Central memory CD8-positive, alpha-beta T cell (primary cell): Measurements from ENCODE around the gene PPP2R2C.

Experiments
- ATAC-seq: fragments of 150-1000 bp; cut with Tn5 transposase; replicated peaks from 2 replicates; pipeline ENCODE4 v1.10.0; 2022; ENCODE audit warnings: mild to moderate bottlenecking, moderate FRiP score, moderate number of reproducible peaks; ENCODE audit not compliant: poor library complexity, severe bottlenecking; ENCODE audit errors: extremely low read depth
- DNase-seq, 2 donors: peaks; one replicate each; pipeline ENCODE4 v3.0.0; 2021; ENCODE audit warnings: low spot score in 2 of 2
- H3K27ac Mint-ChIP-seq: one replicate; pipeline ENCODE4 v1.8.0; 2022; ENCODE audit warnings: low read depth, mild to moderate bottlenecking, moderate library complexity, mixed read lengths
- H3K27me3 Mint-ChIP-seq: one replicate; pipeline ENCODE4 v1.8.0; 2022; ENCODE audit warnings: mixed read lengths
- H3K36me3 Mint-ChIP-seq: one replicate; pipeline ENCODE4 v1.8.0; 2022; ENCODE audit warnings: mild to moderate bottlenecking, moderate library complexity, mixed read lengths; ENCODE audit not compliant: insufficient read depth
- H3K4me1 Mint-ChIP-seq: one replicate; pipeline ENCODE4 v1.8.0; 2022; ENCODE audit warnings: mixed read lengths
- H3K4me3 Mint-ChIP-seq: one replicate; pipeline ENCODE4 v1.8.0; 2022; ENCODE audit warnings: mild to moderate bottlenecking, moderate library complexity, mixed read lengths
- H3K9me3 Mint-ChIP-seq: one replicate; pipeline ENCODE4 v1.8.0; 2022; ENCODE audit warnings: mixed read lengths

Gene PPP2R2C

GRCh38 chr4:6298035-6298434 lies 174.4 kb downstream of the PPP2R2C start:
- H3K27me3 Mint-ChIP-seq: no peaks in the 10 kb centered on the region
- H3K36me3 Mint-ChIP-seq: peaks cover 1% of the 10 kb centered on the region
- no peak for DNase-seq
- H3K27ac Mint-ChIP-seq: no peak overlapping the region
- no peak overlapping the region for H3K4me3 Mint-ChIP-seq
- no peak for ATAC-seq
- H3K4me1 Mint-ChIP-seq: no peaks in the 10 kb centered on the region
- no peaks in the 10 kb centered on the region for H3K9me3 Mint-ChIP-seq

DNA sequence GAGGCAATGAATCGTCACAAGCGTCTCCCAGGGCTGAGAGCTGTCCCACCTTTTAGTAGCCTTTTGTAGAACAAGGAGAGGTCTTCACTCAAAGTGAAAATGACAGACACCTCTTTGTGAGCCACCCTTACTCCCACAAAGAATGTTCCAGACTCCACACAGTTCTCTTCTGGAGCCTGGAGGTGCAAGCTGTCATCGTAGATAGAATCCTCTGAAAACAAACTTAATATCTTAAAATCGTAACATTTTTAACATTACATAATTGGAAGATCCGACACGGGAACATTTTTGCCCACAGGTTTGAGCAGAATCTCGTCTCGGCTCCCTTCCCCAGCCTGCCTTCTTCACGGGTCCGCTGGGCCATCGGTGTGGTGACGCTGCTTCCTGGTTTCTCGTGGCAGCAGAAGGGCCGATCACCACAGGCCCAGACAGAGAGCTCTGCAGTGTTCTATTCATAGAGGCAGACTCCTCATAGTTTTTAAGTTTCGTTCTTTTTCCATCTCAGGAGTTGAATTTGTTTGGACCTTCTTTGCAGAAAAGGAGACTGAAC lies 175.1 kb downstream of the PPP2R2C start:
- Mint-ChIP-seq H3K27me3 (no peaks in the 10 kb centered on the region), H3K36me3 (peaks cover 1% of the 10 kb centered on the region), H3K4me3 (no peak overlapping the region), H3K9me3 (no peaks in the 10 kb centered on the region), H3K27ac (no peak overlapping the region), H3K4me1 (no peaks in the 10 kb centered on the region)
- DNase-seq: no peak
- no peak for ATAC-seq

DNA sequence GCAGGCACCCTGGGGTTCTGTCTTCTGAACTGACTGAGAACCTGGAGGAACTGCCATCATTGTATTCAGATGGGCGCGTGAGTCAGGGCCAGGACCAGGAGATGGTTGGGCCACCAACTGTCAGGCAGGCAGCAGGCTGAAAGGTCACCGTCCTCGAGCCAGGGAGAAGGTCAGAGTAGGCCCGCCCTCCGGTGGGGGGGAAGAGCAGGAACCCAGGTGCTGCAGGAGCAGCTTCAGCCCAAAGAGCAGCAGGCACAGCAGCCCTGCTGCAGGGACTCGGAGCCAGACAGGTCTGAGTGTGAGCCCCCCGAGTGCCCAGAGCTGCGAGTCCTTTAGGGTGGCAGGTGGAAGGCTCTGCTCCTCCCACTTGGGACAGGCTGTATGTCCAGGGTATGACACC lies 176.4 kb downstream of the PPP2R2C start:
- H3K4me3 Mint-ChIP-seq: no peak overlapping the region
- no peaks in the 10 kb centered on the region for H3K9me3 Mint-ChIP-seq
- H3K4me1 Mint-ChIP-seq: no peaks in the 10 kb centered on the region
- no peaks in the 10 kb centered on the region for H3K27me3 Mint-ChIP-seq
- DNase-seq (no peak), ATAC-seq (no peak)
- no peak overlapping the region for H3K27ac Mint-ChIP-seq
- H3K36me3 Mint-ChIP-seq: peaks cover 1% of the 10 kb centered on the region

DNA sequence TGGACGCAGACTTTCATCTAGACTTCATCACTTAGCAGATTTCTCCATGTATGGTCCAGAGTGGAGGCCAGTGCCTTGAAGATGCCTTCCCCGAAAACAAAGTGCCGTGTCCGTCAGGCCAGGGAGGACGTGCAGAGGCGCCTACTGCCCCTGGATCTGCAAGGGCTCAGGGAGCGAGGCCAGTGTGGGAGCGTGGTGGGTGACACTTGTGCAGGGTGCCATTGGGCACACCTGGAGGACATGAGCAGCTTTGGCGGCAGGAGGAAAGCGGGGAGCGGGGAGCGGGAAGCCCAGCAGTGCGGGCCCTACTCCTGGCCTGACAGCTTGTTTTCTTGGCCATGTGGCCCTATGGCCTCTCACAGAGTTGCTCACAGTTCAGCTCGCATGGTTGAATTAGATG lies 176.9 kb downstream of the PPP2R2C start:
- no peaks in the 10 kb centered on the region for H3K4me1 Mint-ChIP-seq
- H3K4me3 Mint-ChIP-seq: no peak overlapping the region
- no peaks in the 10 kb centered on the region for H3K9me3 Mint-ChIP-seq
- no peak overlapping the region for H3K27ac Mint-ChIP-seq
- ATAC-seq (no peak), DNase-seq (no peak)
- H3K36me3 Mint-ChIP-seq: peaks cover 1% of the 10 kb centered on the region
- no peaks in the 10 kb centered on the region for H3K27me3 Mint-ChIP-seq

- DNase-seq: no peak
- Mint-ChIP-seq H3K4me3 (no peak overlapping the region), H3K36me3 (peaks cover 1% of the 10 kb centered on the region), H3K9me3 (no peaks in the 10 kb centered on the region), H3K27me3 (no peaks in the 10 kb centered on the region), H3K27ac (no peak overlapping the region), H3K4me1 (no peaks in the 10 kb centered on the region)
- no peak for ATAC-seq
Measured at GRCh38 chr4:6294705-6295421, 177.6 kb downstream of the PPP2R2C start.

DNA sequence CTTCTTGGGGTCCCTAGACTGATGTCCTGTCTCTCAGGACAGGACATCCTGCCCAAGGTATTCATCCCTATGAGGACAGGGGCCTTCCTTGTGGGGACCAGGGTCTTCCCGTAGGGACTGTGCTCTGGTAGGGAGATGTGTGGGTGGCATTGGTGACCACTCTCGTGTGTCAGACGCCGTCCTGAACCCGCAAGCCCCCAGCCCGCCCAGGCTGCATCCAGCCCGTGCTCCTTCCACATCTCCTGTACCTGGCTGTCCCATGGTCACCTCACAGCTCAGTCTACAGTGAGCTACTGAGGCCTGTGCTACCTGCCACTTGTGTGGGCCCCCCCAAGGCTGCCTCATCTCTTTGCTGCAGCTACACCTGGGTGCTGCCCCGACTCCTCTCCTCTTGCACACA lies 178.8 kb downstream of the PPP2R2C start:
- Mint-ChIP-seq H3K4me3 (no peak overlapping the region), H3K9me3 (no peaks in the 10 kb centered on the region), H3K27me3 (no peaks in the 10 kb centered on the region), H3K4me1 (no peaks in the 10 kb centered on the region), H3K36me3 (peaks cover 3% of the 10 kb centered on the region), H3K27ac (no peak overlapping the region)
- no peak for ATAC-seq
- no peak for DNase-seq

DNA sequence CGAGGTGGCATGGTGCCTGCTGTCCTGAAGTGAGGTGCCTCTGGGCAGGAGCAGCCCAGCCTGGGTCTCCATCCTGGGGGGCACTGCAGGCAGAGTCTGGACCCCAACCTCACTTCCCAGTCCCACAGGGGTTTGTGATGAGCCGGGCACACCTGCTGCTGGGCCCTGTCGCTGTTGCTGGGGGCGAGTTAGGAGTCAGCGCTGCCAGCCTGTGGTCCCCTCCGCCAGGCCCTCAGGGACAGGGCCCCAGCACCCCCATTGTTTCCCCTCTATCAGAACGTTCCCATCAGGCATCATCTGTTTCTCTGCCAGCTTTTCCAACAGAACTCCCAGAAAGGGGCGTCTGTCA lies 179.3 kb downstream of the PPP2R2C start:
- Mint-ChIP-seq H3K4me3 (no peak overlapping the region), H3K9me3 (no peaks in the 10 kb centered on the region), H3K27ac (no peak overlapping the region), H3K4me1 (no peaks in the 10 kb centered on the region), H3K36me3 (peaks cover 5% of the 10 kb centered on the region), H3K27me3 (no peaks in the 10 kb centered on the region)
- ATAC-seq (no peak), DNase-seq (no peak)

DNA sequence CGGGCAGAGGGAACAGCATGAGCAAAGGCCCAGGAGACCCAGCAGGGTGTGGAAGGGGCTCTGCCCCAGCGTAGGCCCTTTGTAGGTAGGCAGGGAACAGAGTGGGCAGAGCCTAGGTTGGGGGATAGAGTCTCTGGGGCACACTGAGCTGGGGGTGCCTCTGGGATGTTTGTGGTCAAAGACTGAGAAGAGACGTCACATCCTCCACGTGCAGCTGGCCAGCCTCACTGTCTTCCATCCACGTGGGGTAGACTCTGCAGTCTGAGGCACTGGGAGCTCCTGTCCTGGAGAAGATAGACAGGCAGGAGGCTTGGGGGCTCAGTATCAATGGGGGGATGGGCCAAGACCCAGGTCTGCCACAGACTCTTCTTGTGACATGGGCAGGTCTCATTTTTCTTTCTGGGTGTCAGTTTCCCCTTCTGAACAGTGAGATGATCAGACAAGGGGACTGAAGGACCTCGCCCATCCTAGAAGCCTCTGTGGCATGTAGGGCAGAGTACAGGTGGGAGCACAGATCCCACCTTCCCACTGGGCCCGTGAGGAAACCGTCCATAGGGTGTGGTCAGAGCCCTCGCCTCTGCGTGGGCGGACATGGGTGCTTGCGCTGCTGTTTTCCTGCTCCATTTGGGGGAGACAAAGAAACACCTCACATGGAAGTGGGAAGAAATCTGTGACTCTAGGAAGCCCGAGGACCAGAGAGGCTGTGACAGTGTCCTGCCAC lies 179.9 kb downstream of the PPP2R2C start:
- no peak for ATAC-seq
- Mint-ChIP-seq H3K27ac (no peak overlapping the region), H3K36me3 (peaks cover 5% of the 10 kb centered on the region)

DNA sequence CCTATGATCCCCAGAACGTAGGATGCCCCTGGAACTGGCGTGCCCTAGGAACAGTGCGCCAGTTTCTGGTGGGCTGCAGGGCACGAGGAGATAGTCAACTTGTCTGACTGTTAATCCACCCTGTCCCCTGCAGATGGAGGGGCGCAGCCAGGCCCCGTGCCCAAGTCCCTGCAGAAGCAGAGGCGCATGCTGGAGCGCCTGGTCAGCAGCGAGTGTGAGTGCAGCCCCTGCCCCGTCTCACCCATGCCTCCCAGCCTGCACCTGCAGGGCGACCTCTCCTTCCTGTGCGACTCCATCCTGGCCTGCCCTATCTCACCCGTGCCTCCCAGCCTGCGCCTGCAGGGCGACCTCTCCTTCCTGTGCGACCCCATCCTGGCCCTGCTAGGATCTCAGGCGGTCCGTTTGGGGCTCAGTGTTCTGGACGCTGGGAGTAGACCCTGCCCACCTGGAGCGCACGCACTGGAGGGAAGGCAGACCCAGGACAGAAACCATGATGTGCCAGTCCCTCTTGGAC lies 180.6 kb downstream of the PPP2R2C start:
- Mint-ChIP-seq H3K27me3 (no peaks in the 10 kb centered on the region), H3K4me3 (no peak overlapping the region), H3K36me3 (peaks cover 5% of the 10 kb centered on the region), H3K4me1 (no peaks in the 10 kb centered on the region), H3K27ac (no peak overlapping the region), H3K9me3 (no peaks in the 10 kb centered on the region)
- no peak for ATAC-seq
- DNase-seq: no peak

More for the DNA sequence above, 179.9 kb downstream of the PPP2R2C start:
- H3K4me3 Mint-ChIP-seq: no peak overlapping the region
- no peak for DNase-seq
- no peaks in the 10 kb centered on the region for H3K27me3 Mint-ChIP-seq
- no peaks in the 10 kb centered on the region for H3K4me1 Mint-ChIP-seq
- H3K9me3 Mint-ChIP-seq: no peaks in the 10 kb centered on the region

- no peak overlapping the region for H3K4me3 Mint-ChIP-seq
- no peaks in the 10 kb centered on the region for H3K4me1 Mint-ChIP-seq
- no peaks in the 10 kb centered on the region for H3K27me3 Mint-ChIP-seq
- no peak overlapping the region for H3K27ac Mint-ChIP-seq
- peaks cover 5% of the 10 kb centered on the region for H3K36me3 Mint-ChIP-seq
- H3K9me3 Mint-ChIP-seq: no peaks in the 10 kb centered on the region
- no peak for DNase-seq
- no peak for ATAC-seq
Measured at GRCh38 chr4:6290769-6291547, 181.5 kb downstream of the PPP2R2C start.

DNA sequence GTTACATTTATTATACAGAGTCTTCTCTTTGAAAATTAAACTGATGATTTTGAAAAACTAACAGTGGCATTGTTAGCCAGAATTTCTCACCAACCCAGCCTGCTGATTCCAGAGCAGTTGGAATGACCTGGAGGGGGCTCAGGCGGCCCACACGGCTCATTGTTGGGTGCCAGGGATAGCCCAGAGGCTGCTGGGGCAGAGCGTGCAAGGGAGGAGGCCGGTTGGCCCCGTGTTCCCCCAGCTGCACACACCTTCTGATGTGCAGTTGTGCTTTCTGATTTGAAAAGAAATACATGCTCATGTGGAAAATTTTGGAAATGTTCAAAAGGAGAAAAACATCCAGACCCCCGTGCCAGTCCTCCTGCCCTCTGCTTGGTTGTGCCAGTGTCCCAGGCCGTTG lies 182.2 kb downstream of the PPP2R2C start:
- Mint-ChIP-seq H3K4me3 (no peak overlapping the region), H3K27me3 (no peaks in the 10 kb centered on the region), H3K4me1 (no peaks in the 10 kb centered on the region), H3K9me3 (no peaks in the 10 kb centered on the region), H3K27ac (no peak overlapping the region), H3K36me3 (peaks cover 5% of the 10 kb centered on the region)
- DNase-seq (no peak), ATAC-seq (no peak)

DNA sequence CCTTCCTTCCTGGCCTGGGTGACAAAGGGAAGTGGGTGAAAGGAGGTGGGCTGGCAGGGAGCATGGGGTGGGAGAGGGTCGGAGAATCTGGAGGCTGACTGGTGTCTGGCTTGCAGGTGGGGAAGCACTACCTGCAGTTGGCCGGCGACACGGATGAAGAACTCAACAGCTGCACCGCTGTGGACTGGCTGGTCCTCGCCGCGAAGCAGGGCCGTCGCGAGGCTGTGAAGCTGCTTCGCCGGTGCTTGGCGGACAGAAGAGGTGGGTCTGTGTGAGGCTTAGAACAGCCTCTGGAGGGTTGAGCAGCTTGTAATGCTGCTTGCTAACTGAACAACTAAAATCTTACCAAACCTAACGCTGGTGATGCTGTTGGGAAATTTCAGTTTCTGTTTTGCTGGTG lies 183.5 kb downstream of the PPP2R2C start:
- H3K4me1 Mint-ChIP-seq: no peaks in the 10 kb centered on the region
- H3K36me3 Mint-ChIP-seq: peaks cover 4% of the 10 kb centered on the region
- no peak for DNase-seq
- no peak overlapping the region for H3K4me3 Mint-ChIP-seq
- H3K27ac Mint-ChIP-seq: no peak overlapping the region
- no peaks in the 10 kb centered on the region for H3K27me3 Mint-ChIP-seq
- ATAC-seq: no peak
- no peaks in the 10 kb centered on the region for H3K9me3 Mint-ChIP-seq
